ENCODE measurements around the gene TSPAN5.

The TSPAN5 gene

GRCh38 chr4:98617358-98618047, 40.9 kb downstream of the TSPAN5 start:
- DNase-seq (ENCODE audit: low spot score): no peak
- in situ Hi-C loops (cut with MboI; ENCODE audit: low sequenced_read_pairs, unreplicated experiment): no loop called here
- TF ChIP-seq CTCF (IDR thresholded peaks at IDR 0.05; ENCODE audit: borderline replicate concordance, control extremely low read depth, extremely low read depth, insufficient read depth, missing control alignments): no peak

DNA sequence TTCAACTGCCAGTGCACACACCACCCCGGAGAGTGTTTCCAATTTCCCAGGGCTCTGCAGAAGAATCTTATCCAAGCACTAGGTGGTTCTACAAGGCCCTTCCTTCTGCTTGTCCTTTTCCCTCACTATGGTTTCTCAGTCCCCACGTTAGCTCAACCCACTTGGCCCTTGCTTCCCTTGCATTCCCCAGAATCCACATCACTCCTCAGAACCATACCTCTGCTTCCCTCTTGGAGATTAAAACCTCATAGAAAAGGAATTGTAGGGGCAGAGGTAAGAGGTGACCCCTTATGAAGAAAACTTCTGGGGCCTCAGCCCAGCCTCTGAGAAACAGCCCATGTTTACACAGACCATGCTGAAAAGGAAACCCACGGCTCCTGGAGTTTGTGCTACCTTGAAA, 42.4 kb downstream of the TSPAN5 start:
- DNase-seq (ENCODE audit: low spot score): no peak
- in situ Hi-C loops (cut with MboI; ENCODE audit: low sequenced_read_pairs, unreplicated experiment): no loop called here
- no peak for TF ChIP-seq CTCF (IDR thresholded peaks at IDR 0.05; ENCODE audit: borderline replicate concordance, control extremely low read depth, extremely low read depth, insufficient read depth, missing control alignments)

DNA sequence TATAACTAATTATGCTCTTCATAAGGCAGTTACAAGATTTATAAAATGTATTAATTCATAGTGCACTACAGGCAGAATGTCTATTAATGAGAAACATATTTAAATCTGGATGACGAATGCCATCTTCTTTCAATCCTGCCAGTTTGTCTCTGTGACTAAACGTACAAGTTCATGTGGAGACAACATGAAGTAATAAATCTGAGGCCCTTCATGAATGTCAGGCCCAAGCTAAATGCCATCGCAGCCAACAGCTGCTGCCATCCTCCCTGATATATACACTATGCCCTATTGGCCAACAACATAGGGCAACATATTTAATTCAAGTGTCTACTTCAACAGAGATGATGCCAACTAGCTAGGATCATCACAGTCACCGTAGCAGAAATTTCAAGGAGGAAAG, 43.7 kb downstream of the TSPAN5 start:
- in situ Hi-C loops (cut with MboI; ENCODE audit: low sequenced_read_pairs, unreplicated experiment): no loop called here
- DNase-seq (ENCODE audit: low spot score): no peak
- no peak for TF ChIP-seq CTCF (IDR thresholded peaks at IDR 0.05; ENCODE audit: borderline replicate concordance, control extremely low read depth, extremely low read depth, insufficient read depth, missing control alignments)

GRCh38 chr4:98614094-98614493, 44.3 kb downstream of the TSPAN5 start:
- TF ChIP-seq CTCF (IDR thresholded peaks at IDR 0.05; ENCODE audit: borderline replicate concordance, control extremely low read depth, extremely low read depth, insufficient read depth, missing control alignments): no peak
- DNase-seq (ENCODE audit: low spot score): no peak
- in situ Hi-C loops (cut with MboI; ENCODE audit: low sequenced_read_pairs, unreplicated experiment): no loop called here

DNA sequence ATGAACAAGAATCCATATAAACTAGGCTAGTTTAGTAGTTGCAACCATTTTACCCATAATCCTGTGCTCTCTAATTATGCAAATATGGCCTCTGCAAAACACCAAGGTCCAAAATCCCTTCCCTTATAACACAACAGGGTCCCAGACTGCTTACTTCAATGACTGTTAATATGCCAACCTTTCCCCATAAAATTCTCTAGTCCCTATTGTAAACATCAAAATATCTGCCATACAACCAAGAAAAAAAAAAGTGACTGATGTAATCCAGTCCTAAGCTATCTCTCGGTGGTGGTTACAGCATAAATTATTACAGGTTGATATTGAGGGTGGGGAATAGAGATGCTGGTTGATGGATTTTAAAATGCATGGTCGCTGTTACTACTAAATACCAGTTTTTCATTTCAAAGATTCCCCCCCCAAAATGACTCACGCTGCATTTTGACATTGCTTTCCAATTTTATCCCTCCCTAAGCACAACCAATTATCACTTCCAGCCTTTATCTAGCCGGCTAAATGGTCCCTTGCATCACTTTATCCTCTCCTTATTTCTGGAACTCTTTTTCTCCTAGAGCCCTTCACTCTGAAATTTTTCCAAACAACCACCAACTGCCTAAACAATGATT, 44.8 kb downstream of the TSPAN5 start:
- no peak for DNase-seq (ENCODE audit: low spot score)
- in situ Hi-C loops (cut with MboI; ENCODE audit: low sequenced_read_pairs, unreplicated experiment): no loop called here
- no peak for TF ChIP-seq CTCF (IDR thresholded peaks at IDR 0.05; ENCODE audit: borderline replicate concordance, control extremely low read depth, extremely low read depth, insufficient read depth, missing control alignments)

GRCh38 chr4:98612318-98613250, 45.8 kb downstream of the TSPAN5 start:
- no peak for TF ChIP-seq CTCF (IDR thresholded peaks at IDR 0.05; ENCODE audit: borderline replicate concordance, control extremely low read depth, extremely low read depth, insufficient read depth, missing control alignments)
- in situ Hi-C loops (cut with MboI; ENCODE audit: low sequenced_read_pairs, unreplicated experiment): no loop called here
- DNase-seq (ENCODE audit: low spot score): no peak
